DMS53 treated with DMSO at 0.1 percent for 48 hours (cell line): Measurements from ENCODE around the gene ICAM3.
"Not testable (repeated sequence)": the region's sequence is repeated elsewhere in the genome, so short reads cannot be mapped to it uniquely, and the experiment has no call there.

Source experiments
- DNase-seq: peaks from one replicate; lab custom pipeline; 2025; ENCODE audit not compliant: unreplicated experiment; lab: John Stamatoyannopoulos, UW

Gene ICAM3, protein sequence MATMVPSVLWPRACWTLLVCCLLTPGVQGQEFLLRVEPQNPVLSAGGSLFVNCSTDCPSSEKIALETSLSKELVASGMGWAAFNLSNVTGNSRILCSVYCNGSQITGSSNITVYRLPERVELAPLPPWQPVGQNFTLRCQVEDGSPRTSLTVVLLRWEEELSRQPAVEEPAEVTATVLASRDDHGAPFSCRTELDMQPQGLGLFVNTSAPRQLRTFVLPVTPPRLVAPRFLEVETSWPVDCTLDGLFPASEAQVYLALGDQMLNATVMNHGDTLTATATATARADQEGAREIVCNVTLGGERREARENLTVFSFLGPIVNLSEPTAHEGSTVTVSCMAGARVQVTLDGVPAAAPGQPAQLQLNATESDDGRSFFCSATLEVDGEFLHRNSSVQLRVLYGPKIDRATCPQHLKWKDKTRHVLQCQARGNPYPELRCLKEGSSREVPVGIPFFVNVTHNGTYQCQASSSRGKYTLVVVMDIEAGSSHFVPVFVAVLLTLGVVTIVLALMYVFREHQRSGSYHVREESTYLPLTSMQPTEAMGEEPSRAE

DNA sequence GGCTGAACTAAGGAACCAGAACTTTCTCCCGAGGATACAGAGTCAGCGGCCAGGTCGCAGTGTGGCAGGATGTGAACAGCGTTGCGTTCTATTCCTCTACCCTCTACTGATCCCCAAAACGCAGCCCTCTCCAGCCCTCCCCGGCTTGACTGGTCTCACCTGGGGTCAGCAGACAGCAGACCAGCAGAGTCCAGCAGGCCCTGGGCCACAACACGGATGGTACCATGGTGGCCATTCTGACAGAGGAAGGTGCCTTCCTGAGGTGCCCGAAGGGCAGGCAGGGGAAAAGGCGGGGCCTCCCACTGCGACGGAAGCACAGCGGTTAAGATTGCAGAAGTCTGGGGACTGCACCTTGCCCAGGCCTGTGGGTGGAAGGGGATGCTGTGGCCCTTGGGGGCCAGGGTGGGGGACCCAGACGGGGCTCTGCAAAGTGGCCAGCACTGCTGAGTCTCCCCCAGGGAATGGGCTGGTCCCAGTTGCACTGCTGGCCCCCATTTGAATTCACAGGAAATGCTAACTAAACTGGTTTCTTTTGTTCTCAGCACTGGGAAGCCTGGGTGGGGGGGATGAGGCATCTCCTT, at the start of gene ICAM3:
Gene ICAM3 (minus strand): TSS at position 245 of the 581 bp plus-strand sequence. CDS start 10 bp downstream, at position 235.
- DNase-seq = no peak

DNA sequence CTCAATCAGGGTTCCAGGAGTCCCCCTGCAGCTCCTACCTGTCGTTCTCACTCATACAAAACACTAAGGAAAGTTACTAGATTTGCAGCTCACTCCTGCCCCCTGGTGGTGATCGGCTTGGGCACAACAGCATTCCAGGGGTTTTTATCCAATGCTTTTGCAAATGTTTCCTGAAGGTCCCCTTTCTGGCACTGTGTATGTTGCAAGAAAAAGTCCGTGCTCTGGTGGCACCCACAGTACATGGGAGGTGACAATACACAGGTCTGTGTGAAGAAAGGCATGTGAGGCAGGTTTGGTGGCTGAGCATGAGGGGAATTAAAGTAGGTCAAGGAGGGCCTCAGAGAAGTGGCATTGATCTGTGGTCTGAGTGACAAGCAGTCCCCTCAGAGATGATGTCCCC, 49.5 kb upstream of the ICAM3 start:
- DNase-seq = peak; percentile 51

DNA sequence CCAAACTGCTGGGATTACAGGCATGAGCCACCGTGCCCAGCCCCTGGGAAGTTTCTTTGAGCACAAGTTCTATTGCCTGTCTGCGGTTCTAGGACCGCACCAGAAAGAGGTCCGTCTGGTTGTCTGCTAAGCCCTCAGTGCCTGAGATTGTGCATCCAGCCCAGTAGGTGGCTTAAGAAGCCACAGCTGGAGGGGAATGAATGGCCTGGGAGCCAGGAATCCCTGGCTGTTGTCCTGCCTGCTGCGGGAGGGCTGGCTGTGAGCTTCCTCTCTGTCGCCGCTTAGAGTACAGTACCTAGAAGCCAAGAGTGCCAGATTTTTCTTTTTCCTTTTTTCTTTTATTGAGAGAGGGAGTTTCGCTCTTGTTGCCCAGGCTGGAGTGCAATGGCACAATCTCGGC, 45.2 kb upstream of the ICAM3 start:
- no peak for DNase-seq

DNA sequence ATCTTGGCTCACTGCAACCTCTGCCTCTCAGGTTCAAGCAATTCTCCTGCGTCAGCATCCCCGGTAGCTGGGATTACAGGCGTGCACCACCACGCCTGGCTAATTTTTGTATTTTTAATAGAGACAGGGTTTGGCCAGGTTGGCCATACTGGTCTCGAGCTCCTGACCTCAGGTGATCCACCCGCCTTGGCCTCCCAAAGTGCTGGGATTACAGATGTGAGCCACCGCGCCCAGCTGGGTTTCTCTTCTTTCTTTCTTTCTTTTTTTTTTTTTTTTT, 43.7 kb upstream of the ICAM3 start:
- not testable (repeated sequence) for DNase-seq

DNA sequence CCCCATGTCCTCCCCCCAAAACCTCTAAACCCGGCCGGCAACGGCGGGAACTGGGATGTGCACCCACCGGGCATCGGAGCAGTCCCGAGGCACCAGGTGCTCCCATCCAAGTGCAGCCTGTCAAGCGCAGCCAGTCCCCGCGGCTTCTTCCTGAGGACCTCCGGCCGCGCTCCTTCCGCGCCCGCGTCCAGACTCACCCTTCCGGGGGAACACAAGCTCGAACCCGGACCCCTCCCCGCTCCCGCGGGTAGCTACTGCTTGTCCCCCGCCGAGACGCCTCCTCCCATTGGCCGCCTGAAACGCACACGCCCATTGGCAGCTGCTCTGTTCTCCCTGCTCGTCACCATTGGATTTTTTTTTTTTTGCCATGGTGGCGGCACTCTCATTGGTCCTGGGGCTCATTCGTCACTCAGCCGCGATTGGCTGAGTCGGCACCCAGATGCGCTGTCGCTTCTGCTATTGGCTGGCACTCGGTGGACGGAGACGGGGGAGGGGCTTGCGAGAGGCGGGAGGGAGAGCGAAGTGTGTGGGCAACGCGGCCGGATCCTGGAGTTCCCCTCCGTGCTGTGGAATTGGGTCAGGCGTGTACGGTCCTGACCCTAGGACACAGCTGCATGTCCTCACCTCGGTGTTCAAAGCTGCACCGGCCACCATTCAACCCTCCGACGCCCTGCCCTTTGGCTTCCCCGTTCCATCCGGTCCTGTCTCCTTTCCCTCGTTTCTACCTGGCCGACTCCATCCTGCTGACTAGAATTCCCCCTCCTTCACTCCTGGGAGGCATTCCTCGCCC, 41.1 kb upstream of the ICAM3 start, which contains the start of gene TYK2:
Gene TYK2 (minus strand): TSS at position 260 of the 790 bp plus-strand sequence. CDS start 2,166 bp downstream, outside the sequence.
- DNase-seq = peak; percentile 88

DNA sequence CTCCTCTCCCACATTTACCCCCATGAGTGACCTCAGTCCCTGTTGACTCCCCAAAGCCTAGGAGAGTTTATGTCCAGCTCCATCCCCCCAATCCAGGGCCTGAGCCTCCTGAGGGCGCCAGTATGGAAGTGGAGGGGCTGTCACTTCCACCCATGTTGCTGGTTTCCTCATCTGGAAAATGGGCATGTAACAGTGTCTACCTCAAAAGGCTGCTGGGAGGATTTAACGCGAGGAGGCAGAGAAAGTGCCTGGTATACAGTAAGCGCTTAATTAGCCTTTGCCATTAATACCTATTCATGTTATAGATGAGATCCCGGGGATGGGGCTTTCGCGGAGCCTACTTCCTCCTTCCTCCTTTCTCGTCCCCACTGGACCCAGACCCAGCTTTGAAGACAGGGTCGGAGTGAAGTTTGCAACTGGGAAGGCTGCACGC, 40.5 kb upstream of the ICAM3 start:
- no peak for DNase-seq

DNA sequence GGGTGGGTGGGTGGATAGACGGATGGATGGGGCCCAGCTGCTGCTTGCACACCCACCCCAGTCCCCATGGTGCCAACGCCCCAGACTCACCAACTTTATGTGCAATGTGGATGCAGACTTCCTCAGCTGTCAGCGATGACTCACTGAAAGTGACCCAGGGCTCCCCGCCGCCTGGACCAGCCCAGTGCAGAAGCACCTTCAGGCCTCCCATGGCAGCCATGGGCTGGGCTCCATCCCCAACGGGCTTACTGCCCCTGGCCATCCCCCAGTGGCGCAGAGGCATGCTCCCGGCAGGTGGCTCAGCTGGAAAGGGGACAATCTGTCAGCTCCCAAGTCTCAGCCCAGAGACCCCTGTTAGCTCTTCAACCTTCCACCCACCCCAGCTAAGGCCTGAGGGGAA, 38.7 kb upstream of the ICAM3 start:
- DNase-seq = no peak

DNA sequence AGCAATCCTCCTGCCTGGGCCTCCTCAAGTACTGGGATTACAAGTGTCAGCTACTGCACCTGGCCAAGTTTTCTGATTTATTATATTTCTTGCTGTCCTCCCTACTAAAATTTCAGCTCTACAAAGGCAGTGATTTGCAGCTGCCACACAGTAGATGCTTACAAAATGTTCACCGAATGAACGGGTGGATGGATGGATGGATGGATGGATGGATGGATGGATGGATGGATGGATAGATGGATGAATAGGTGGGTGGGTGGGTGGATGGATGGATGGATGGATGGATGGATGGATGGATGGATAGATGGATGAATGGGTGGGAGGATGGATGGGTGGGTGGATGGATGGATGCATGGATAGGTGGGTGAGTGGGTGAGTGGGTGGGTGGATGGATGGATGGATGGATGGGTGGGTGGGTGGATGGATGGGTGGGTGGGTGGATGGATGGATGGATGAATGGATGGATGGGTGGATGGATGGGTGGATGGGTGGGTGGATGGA, 37.8 kb upstream of the ICAM3 start:
- not testable (repeated sequence) for DNase-seq

DNA sequence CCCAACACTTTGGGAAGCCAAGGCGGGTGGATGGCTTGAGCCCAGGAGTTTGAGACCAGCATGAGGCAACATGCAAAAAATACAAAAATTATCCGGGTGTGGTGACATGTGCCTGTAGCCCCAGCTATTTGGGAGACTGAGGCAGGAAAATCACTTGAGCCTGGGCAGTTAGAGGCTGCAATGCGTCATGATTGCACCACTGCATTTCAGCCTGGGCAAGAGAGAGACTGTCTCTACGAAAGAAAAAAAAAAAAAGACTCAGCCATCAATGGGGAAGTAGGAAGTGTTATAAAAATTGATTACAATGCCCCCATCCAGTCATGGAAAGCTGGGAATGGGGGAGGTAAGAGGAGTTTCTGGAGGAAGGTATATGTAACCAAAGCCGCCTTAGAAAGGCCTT, 35.5 kb upstream of the ICAM3 start:
- no peak for DNase-seq

DNA sequence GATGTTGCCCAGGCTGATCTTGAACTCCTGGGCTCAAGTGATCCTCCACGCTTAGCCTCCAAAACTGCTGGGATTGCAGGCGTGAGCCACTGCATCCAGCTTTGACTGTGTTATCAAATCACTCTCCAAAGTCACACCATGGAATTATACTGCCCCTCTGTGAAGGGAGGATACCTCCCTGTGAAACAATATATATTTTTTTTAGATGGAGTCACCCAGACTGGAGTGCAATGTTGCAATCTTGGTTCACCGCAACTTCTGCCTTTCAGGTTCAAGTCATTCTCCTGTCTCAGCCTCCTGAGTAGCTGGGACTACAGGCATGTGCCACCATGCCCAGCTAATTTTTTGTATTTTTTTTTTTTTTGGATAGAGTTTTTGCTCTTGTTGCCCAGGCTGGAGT, 33.3 kb upstream of the ICAM3 start:
- DNase-seq = no peak

DNA sequence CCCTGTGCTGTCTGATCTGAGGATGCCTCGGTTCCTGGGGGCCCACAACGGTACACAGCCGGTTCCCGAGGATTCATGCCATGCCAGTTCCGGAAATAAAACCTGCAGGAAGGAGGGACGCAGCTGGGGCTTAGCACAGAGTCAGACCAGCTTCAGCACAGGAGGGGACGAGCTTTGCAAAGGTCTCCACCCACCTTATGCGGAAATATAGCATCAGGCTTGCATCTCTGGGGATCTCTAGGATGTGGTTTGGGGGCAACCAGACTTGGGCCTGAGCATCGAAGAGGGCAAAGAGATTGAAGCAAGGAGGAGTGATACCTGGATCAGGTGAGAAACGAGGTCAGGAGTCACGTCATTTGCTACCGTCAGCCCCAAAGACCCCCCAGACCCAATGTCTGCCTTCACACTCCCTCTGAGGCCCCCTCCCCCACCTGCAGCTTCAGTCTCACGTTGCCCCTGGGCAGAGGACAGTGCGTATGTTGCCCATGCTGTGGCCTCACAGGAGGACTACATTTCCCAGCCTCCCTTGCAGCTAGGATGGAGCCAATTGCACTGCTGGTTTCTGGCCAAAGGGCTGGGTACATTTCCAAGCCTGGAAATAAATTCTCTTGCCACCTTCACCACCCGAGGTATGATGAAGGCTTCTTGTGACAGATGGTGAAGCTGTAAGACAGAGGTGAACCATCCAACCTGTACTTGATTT, 28.8 kb upstream of the ICAM3 start:
- DNase-seq = no peak

DNA sequence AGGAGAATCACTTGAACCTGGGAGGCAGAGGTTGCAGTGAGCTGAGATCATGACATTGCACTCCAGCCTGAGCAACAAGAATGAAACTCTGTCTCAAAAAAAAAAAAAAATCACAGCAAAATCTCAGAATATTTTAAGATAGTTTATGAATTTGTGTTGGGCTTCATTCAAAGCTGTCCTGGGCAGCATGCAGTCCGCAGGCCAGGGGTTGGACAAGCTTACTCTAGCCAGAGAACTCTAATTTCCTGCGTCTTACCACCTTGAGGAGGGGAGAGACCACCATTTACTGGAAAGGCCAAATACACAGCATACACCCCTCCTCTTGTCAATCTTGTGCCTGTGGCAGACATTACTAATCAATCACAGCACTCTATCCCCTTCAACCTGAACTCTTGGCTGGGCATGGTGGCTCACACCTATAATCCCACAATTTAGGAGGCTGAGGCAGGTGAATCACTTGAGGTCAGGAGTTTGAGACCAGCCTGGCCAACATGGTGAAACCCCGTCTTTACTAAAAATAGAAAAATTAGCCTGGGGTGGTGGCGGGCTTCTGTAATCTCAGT, 27.6 kb upstream of the ICAM3 start:
- not testable (repeated sequence) for DNase-seq

DNA sequence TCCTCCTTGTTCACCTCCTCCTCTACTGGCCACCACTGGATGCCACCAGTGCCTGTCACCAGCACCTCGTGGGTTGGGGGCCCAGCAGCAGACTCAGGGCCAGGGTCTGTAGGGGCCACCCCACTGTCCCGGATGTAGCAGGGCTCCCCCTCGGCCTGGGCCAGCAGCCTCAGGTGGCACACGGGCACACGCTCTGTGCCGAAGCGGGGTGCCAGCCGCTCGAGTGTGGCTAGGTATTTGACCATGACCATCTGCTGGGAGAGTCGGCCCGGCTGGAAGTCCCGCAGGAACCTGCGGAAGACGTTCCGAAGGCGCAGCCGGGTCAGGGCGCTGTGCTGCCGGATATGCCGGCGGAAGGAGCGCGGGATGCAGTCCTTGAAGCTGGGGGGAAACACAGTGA, 26.1 kb upstream of the ICAM3 start:
- DNase-seq = no peak

DNA sequence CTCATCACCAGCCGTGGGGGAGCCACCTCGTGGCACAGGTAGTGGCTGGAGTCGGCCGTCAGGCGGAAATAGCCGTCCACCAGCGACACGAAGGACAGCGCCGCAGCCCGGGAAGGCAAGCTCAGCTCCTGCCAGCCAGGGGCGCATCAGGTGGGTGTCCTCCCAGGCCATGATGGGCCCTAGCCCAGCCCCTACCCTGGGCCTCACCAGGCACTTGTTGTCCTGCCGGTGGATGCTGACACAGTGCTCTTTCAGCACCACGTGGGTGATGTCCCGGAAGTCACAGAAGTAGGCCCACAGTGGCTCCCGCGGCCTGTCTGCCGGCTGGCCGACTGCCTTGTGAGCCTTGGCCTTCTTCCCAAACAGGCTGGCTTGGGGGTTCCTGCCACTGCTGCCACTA, 25.2 kb upstream of the ICAM3 start:
- no peak for DNase-seq

DNA sequence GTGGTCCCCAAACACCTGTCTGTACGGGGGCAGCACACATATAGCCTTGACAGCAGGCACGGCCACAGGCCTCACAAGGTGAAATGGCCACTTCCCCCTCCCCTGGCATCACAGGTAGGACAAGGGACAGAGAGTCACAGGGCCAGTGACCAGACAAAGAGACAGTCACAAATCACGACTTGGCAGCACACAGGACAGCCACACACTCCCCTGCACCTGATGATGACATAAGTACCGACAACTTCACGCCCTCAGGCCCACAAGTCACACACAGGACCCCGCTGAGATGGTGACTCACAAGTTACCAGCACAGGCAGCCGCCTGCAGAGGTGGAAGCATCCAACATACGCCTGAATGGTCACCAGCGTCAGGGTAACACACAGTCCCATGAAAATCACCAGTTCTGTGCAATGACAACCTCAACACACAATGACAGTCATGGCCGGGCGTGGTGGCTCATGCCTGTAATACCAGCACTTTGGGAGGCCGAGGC, 24.4 kb upstream of the ICAM3 start:
- DNase-seq = no peak

DNA sequence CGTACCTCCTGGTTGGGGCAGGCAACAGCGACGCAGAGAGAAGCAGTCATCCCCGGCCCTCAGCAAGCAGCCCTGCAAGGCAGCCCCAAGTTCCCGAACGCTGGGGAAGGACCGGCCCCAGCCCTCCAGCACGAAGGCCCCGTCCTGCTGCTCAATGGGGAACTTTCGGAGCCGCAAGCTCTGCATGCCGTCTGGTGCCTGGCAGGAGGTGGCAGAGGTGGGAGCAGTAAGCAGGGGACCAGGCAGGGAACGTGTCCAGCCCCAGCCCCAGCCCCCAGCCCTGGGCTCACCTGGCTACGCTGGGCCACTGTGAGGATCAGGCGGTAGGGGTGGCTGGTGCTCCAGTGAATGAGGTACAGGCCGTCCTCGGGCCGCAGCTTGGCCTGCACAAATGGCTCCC, 22.8 kb upstream of the ICAM3 start:
- DNase-seq = no peak

DNA sequence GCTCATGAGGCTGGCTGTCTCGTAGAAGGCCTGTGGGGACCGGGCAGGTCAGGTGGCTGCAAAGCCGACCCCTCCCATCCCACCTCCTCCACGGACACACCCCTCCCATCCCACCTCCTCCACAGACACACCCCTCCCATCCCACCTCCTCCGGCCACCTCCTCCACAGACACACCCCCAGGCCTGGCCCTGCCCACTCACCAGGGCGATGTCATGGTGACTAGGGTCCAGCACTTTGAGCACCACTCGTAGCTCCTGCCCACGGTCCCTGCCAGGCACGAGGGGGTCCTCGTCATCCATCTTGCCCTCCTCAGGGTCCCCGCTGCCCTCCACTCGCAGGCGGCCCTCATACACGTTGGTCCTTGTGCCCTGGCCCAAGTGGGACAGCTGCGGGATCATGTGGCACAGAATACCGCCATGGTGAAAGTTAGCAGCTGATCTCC, 22.2 kb upstream of the ICAM3 start:
- no peak for DNase-seq

DNA sequence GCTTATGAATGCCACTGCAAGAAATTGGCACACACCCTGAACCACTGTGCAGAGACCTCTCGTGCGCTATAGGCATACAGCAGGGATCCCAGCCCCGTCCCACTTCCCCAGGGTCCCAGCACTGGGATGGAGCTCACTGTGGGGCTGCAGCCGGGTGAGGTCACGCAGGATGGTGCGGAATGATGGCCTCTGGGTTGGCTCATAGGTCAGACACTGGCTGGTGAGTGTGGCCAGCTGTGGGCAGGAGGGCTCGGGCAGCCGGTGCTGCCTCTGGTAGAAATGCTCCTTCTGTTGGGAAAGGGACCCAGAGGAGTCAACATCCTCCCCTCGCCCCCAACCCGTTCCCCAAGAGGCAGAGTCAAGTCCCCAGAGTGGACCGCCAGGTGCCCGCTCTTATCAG, 17.0 kb upstream of the ICAM3 start:
- DNase-seq = no peak

DNA sequence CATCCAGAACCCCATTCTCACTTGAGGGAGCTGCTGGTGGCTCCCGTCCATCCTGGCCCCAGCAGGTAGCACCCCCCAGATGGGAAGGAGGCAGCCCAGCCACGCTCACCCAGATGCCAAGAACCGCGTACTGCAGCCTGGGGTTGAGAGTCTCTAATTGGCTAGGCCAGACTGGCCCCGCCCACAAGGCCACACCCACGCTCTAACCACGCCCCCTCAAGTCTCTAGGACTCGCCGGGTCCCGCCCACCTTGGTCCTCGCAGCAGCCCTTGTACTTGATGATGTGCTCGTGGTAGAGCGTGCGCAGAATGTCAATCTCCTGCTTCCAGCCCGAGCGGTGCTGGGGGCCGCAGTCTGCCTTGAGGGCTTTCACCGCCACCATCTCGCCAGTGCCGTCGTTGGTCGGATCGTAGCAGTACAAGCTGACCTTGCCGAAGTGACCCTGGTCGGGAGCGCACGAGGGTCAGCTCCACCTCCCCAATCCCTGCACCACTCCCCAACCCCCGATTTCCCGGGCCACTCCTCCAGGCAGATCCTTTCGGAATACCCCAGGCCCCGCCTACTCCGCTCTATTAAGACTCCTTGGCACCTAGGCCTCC, 14.5 kb upstream of the ICAM3 start:
- no peak for DNase-seq
